NCI-H2029 treated with DMSO at 0.1 percent for 48 hours (cell line): ENCODE data around the gene CCDC177.

ENCODE experiments used
- DNase-seq: peaks from one replicate; lab custom pipeline; 2025; lab: John Stamatoyannopoulos, UW

Gene CCDC177

GRCh38 chr14:69528930-69529329, 45.7 kb downstream of the CCDC177 start:
- no peak for DNase-seq

DNA sequence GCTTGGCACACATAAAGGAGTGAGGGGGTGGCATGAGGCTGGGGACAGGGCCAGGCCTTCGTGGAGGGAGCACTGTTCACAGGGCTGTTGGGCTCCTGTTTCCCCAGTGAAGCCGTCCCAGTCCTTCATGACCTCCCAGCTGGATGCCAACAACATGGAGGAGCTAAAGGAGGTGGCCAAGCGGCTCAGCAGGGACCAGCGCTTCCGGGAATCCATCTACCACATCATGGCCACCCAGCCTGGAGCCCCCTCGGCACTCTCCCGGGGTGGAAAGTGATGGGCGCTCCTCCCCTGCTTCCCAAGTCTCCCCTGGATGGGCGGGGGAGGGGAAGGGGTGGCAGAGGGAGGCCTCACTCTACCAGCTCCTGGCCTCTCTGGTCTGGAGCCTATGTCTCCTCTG, 46.5 kb downstream of the CCDC177 start:
- no peak for DNase-seq

- DNase-seq: no peak
These were observed 47.0 kb downstream of the CCDC177 start for GRCh38 chr14:69527635-69528034.

GRCh38 chr14:69525896-69526295, 48.8 kb downstream of the CCDC177 start:
- DNase-seq: no peak

DNA sequence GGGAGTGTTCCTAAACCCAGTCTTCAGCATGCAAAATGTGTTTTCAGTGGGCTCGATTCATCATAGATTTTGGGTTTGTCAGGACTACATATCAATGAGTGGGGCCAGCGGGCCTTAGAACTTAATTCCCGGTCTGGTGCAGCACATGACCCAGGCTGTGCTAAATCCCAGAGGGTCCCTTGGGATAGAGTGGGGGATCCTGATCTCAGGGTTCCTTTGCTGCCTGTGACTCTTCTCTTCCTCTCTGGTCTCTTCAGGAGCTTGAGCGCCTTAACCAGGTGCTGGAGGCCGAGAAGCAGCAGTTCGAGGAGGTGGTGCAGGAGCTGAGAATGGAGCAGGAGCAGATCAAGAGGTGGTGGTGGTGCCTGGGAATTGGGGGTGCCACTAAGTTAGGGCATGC, 52.6 kb downstream of the CCDC177 start:
- DNase-seq: no peak
